Measurements from ENCODE around the gene CYP17A1. TPM values are rescaled to one million over a fixed set of nuclear protein-coding genes. Genes with fewer than 3 reads are reported as not detected.

CYP17A1 gene
- total RNA-seq, 4 donors from 2014 or later = not detected

GRCh38 chr10:102800611-102801335 lies 36.4 kb downstream of the CYP17A1 start:
- WGBS = 52% methylated on average over 10 of the region's 10 CpGs
- TF ChIP-seq CTCF (IDR thresholded peaks at IDR 0.05) (no peak), POLR2A (IDR thresholded peaks at IDR 0.05) (no peak)
- no peaks in the 10 kb centered on the region for H3K9me3 ChIP-seq
- H3K36me3 ChIP-seq = peaks cover 24% of the 10 kb centered on the region
- H3K4me1 ChIP-seq = peaks cover 74% of the 10 kb centered on the region
- no peak for DNase-seq (ENCODE audit: low spot score in 2 of 2)
- no peaks in the 10 kb centered on the region for H3K27me3 ChIP-seq
- H3K27ac ChIP-seq = peak overlapping the region; percentile 72
- no peak overlapping the region for H3K4me3 ChIP-seq

DNA sequence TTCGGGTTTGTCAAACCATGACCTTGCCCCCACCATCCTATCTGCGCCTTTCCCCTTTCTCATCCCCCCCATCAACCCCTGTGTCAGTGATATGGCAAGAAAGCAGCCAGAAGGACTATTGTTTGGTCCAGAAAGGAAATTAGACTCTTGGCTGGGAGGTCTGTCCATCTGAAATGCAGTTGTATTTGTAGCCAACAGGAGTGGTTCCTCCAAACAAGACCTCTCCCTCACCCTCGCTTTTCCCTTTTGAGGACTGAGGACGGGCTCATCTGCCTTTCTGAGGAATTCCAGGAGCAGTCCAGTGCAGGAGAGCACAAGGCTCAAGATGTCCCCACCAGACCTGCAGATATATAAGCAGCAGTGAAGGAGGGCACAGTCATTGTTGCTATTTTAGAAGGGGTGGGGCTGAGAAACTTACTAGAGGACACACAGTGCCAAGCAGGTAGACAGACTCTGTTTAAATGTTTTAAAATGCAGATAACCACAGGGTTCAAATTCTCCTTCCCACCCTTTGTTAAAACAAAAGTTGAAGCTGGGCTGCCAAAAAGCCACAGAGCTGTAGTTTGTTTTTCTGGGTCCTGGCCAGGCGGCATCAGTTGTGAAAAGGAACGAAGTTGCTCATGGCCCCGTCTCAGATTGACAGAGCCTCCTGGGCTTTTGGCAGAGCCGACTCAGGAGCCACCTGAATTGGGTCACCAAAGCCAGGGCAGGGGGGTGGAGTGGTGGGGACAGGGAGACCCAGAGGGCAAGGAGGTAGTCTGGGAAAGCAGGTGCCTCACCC lies 37.3 kb downstream of the CYP17A1 start:
- Histone ChIP-seq H3K4me3 (no peak overlapping the region), H3K4me1 (peaks cover 83% of the 10 kb centered on the region), H3K36me3 (peaks cover 24% of the 10 kb centered on the region), H3K27ac (peak overlapping the region; percentile 72), H3K27me3 (no peaks in the 10 kb centered on the region), H3K9me3 (no peaks in the 10 kb centered on the region)
- 53% methylated on average over 8 of the region's 8 CpGs for WGBS
- TF ChIP-seq POLR2AphosphoS5 (IDR thresholded peaks at IDR 0.05) = no peak
- TF ChIP-seq CTCF (IDR thresholded peaks at IDR 0.05) = no peak
- TF ChIP-seq POLR2A (IDR thresholded peaks at IDR 0.05) = no peak
- TF ChIP-seq EP300 (IDR thresholded peaks at IDR 0.05) = no peak
- DNase-seq (ENCODE audit: low spot score in 2 of 2) = no peak

DNA sequence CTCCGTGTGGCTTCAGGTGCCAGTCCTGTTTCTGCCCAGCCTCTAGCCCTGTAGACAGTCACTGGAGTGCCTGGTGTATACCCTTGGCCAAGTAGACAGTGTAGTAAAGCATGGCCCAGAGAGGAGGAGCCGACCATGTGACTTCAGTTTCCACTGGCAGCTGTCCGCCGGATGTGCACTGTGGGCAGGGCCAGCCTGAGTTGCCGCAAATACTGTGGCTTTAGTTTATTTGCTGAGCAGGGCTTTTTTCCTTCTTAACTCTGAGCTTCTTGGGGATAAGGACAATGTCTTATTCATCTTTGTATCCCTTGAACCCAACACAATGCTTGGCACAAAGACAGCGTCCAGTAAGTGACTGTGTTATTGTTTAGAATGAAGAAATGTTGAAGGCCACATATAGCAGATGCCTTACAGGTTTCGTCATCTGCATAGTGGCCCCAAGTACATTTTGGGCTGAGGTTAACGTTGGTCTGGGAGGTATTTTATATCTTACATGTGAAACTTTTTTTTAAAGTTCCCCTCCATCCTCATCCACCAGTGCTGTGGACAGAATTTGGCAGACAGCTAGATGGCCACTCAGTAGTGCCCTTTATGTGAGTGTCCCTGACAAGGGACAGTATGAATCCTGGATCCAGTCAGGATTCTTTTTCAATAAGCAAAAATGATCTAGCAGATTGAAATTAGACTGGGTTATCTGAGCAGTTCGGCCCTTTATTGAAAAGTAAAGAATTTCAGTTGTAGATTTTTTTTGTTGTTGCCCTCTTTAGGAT lies 40.6 kb downstream of the CYP17A1 start:
- Histone ChIP-seq H3K4me1 (peaks cover 90% of the 10 kb centered on the region), H3K27me3 (no peaks in the 10 kb centered on the region), H3K9me3 (no peaks in the 10 kb centered on the region), H3K36me3 (peaks cover 24% of the 10 kb centered on the region), H3K4me3 (no peak overlapping the region), H3K27ac (peak overlapping the region; percentile 71)
- peak; percentile 93 to 94 for DNase-seq (ENCODE audit: low spot score in 2 of 2)
- 20% methylated on average over 9 of the region's 9 CpGs for WGBS
- no peak for TF ChIP-seq CTCF (IDR thresholded peaks at IDR 0.05)
- TF ChIP-seq POLR2AphosphoS5 (IDR thresholded peaks at IDR 0.05) = peak in 2 of 3 donors; percentile 48 to 64
- TF ChIP-seq POLR2A (IDR thresholded peaks at IDR 0.05) = peak in 1 of 2 donors; percentile 35
- TF ChIP-seq EP300 (IDR thresholded peaks at IDR 0.05) = no peak

GRCh38 chr10:102795453-102796406 lies 41.5 kb downstream of the CYP17A1 start:
- H3K4me1 ChIP-seq = peaks cover 86% of the 10 kb centered on the region
- WGBS = 52% methylated on average over 15 of the region's 15 CpGs
- H3K27ac ChIP-seq = peak overlapping the region; percentile 71
- H3K4me3 ChIP-seq = no peak overlapping the region
- peaks cover 24% of the 10 kb centered on the region for H3K36me3 ChIP-seq
- H3K27me3 ChIP-seq = no peaks in the 10 kb centered on the region
- TF ChIP-seq POLR2AphosphoS5 (IDR thresholded peaks at IDR 0.05) (no peak), POLR2A (IDR thresholded peaks at IDR 0.05) (no peak), EP300 (IDR thresholded peaks at IDR 0.05) (no peak), CTCF (IDR thresholded peaks at IDR 0.05) (no peak)
- no peaks in the 10 kb centered on the region for H3K9me3 ChIP-seq
- no peak for DNase-seq (ENCODE audit: low spot score in 2 of 2)

Data from suprapubic skin (tissue), 4 donors.